VCaP (cell line): Measurements from ENCODE around the gene PIGR.
"Not testable (repeated sequence)": the region's sequence is repeated elsewhere in the genome, so short reads cannot be mapped to it uniquely, and the experiment has no call there.

Experiments used
- H3K27ac ChIP-seq: fragments of 450-650 bp; 2 replicates; pipeline ENCODE4 v1.5.1; 2017
- TF ChIP-seq, protein P1 (sequence below): fragments of 450-650 bp; conservative IDR thresholded peaks from 2 replicates; pipeline ENCODE4 v1.5.1; 2017; ENCODE audit warnings: mild to moderate bottlenecking, moderate library complexity

The PIGR gene

GRCh38 chr1:206924592-206925105, 21.6 kb downstream of the PIGR start:
- TF ChIP-seq, protein P1, sequence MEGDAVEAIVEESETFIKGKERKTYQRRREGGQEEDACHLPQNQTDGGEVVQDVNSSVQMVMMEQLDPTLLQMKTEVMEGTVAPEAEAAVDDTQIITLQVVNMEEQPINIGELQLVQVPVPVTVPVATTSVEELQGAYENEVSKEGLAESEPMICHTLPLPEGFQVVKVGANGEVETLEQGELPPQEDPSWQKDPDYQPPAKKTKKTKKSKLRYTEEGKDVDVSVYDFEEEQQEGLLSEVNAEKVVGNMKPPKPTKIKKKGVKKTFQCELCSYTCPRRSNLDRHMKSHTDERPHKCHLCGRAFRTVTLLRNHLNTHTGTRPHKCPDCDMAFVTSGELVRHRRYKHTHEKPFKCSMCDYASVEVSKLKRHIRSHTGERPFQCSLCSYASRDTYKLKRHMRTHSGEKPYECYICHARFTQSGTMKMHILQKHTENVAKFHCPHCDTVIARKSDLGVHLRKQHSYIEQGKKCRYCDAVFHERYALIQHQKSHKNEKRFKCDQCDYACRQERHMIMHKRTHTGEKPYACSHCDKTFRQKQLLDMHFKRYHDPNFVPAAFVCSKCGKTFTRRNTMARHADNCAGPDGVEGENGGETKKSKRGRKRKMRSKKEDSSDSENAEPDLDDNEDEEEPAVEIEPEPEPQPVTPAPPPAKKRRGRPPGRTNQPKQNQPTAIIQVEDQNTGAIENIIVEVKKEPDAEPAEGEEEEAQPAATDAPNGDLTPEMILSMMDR, result no peak
- H3K27ac ChIP-seq, result no peak overlapping the region

GRCh38 chr1:206923961-206924557, 22.2 kb downstream of the PIGR start:
- H3K27ac ChIP-seq, result not testable (repeated sequence)

DNA sequence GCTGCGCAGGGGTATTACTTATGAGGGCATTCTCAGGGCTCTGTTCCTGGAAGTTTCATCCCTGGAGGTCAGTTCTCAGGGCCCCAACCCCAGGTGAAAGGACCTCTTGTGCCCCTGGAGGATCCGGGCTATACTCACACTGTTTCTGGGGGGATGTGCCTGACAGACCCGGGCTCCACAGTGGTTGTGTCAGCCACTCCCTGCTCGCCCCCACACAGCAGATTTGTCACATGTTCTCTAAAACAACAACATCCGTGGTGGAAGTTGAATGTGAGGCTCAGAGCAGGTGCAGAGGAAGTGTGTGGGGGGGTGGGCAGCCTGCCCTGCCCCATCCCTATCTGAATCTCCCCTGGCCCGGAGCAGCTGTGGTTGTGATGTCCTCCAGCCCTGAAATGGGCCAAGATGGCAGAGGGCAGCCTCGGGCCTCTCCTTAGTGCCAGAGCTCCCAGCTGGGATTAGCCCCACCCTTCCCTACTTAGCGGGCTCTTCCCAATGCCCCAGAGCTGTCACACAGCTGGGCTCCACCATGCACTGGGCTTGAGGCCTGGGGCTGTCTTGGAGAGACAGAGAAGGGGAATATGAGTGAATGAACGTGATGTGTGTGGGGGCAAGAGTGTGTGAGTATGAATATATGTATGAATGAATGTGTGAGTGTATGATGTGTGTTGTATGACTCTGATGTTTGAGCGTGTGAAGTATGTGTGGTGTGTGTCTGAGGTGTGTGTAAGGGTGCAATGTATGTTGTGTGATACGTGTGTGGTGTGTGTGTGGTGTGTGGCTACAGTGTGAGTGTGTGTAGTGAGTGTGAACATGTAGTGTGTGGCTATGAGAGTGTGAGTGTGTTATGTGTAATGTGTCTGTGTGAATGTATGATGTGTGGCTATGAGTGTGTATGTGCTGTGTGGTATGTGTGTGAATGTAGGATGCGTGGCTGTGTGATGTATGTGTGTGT, 23.0 kb downstream of the PIGR start:
- no peak overlapping the region for H3K27ac ChIP-seq
- TF ChIP-seq, protein P1, result no peak

GRCh38 chr1:206922524-206922923, 23.7 kb downstream of the PIGR start:
- TF ChIP-seq, protein P1, result no peak
- H3K27ac ChIP-seq, result no peak overlapping the region

DNA sequence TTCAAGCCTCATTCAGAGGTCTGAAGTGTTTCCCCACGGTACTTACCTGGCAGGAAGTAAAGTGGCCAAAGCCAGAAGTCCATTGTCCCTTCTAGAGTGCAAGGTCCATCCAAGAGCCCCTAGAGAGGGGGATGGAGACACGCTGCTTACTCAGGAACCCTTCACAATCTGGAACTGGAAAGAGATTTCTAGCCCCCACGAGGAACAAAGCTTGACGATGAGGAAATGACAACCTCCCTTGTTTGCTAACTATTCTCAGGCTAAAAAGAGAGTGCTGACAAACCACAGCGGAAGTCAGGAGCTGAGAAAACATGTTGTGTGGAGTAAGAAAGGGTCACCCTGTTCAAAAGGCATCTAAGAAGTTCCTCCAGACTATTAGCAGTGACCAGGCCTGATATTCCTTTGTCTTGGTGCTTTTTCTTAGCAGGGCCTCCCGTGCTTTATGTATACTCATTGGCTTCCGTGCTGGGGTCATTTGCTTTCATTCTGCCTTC, 24.4 kb downstream of the PIGR start, which contains the start of gene FCMR:
FCMR (minus strand) TSS at position 170 of the 494 bp plus-strand sequence; CDS start at position 83, 87 bp downstream.
- H3K27ac ChIP-seq, result no peak within 1 kb of the TSS
- TF ChIP-seq, protein P1, result no peak

DNA sequence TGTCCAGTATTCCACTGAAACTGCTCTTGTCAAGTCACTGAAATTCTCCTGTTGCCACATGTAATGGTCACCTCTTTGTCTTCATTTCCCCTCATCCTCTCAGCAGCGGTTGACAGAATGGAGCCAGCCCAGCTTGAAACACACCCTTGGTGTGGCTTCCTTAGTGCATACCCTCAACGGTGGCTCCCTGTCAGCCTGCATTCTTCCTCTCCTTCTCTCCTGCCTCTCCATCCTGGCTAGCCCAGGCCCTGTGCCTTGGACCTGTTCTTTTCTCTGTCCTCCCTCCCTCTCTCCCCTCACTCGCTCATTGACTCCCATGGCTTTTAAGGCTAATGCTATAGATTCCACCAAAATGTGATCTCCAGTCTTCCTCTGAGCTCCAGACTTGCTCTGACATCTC, 28.2 kb downstream of the PIGR start:
- H3K27ac ChIP-seq, result no peak overlapping the region
- TF ChIP-seq, protein P1, result no peak

- TF ChIP-seq, protein P1, result no peak
- H3K27ac ChIP-seq, result no peak overlapping the region
Observed at GRCh38 chr1:206916000-206916709, 30.1 kb downstream of the PIGR start.
